ENCODE results near the gene NUMB.

GRCh38 chr14:73477618-73478266 lies 19.4 kb upstream of the NUMB start:
- no peak for TF ChIP-seq POLR2A (IDR thresholded peaks at IDR 0.05; ENCODE audit: low read depth, low read length)
- no peak for TF ChIP-seq TAF1 (IDR thresholded peaks at IDR 0.05; ENCODE audit: borderline replicate concordance, low read depth, low read length)
- no peak for TF ChIP-seq POLR2AphosphoS5 (IDR thresholded peaks at IDR 0.05; ENCODE audit: low read depth, low read length)
